Stimulated activated CD8-positive, alpha-beta memory T cell treated with anti-CD3 and anti-CD28 coated beads, Interleukin-12 subunit alpha, Interleukin-12 subunit beta, amount 100 ng/mL, for 24 hours (primary cell): Measurements from ENCODE around the gene HSDL1.

ENCODE experiments used
- DNase-seq: peaks from one replicate; pipeline ENCODE4 v3.0.0-alpha.2; 2020; ENCODE audit errors: extremely low read depth

HSDL1 gene

DNA sequence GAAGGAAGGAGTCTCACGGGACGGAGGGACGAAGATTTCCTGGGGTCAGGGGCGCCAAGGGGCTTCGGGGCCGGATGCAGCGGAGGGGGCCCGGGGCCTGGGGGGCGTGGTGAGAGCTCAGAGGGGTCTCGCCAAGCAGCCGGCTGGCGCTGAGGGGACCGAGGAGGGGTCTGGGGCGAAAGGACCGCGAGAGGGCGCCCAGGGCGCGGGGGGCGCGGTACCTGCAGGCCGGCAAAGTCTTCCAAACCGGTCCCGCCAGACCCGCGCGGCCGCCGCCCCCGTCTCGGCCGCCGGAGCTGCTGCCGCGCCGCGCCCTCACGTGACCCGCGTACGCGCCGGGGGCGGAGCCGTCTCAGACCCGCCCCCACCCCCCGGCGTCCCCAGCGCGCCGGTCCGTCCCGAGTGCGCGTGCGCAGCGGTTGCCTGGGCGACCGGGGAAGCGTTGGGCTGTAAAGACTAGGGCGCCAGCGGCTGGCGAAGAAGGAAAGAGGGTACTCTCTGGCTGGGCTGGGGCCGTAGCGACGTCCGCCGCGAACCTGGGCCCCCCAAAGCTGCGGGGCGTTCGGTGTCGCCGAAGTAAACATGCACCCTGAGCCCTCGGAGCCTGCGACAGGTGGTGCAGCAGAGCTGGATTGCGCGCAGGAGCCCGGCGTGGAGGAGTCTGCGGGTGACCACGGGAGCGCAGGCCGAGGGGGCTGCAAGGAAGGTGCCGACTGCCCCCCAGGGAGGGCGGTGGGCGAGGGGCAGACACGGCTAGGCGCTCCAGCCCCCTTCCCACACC, at the start of gene HSDL1, which contains the start of gene DNAAF1:
TSS of gene HSDL1 (minus strand) at position 319 of the 781 bp plus-strand sequence. CDS start 13,856 bp downstream, outside the sequence.
TSS of gene DNAAF1 (plus strand) at position 450 of the 781 bp plus-strand sequence. CDS start at position 583, 133 bp downstream.
- DNase-seq, result peak; percentile 83

DNA sequence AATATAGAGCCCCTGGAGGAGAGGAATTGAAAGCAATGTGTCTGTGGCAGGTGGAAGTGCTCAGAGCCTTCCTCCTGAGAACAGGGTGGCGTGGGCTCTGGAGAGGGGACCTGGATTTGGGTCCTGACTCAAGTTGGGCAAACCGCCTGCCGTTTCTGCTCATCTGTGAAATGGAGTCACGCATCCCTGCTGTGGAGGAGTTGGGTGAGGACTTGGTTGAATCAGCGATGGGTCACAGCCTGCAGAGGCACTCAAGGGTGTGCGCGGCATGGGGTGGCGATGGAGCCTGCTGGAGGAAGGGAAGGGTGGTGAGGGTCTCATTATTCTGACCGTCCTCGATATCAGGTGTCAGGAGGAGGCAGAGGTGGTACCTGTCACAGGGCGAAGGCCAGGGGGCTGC, 49.0 kb upstream of the HSDL1 start:
- no peak for DNase-seq

DNA sequence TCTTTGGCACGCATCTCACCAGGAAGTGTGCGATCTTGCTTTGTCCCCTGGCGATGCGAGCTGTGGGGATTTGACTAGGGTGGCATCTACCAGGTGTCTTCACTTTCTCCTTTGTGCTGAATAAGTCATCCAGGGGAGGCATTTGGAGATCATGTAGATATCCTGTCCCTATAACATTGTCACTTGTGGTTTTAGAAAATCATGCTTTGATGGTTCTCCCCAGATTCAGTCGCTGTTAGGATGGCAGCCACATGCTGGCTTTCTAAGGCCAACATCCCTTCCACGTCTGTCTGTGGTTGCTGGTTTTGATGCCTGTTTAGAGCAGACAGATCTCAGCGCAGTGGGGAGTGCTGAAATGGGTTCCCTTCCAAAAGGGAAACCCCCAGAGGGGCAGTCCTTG, 48.5 kb upstream of the HSDL1 start:
- DNase-seq, result no peak

DNA sequence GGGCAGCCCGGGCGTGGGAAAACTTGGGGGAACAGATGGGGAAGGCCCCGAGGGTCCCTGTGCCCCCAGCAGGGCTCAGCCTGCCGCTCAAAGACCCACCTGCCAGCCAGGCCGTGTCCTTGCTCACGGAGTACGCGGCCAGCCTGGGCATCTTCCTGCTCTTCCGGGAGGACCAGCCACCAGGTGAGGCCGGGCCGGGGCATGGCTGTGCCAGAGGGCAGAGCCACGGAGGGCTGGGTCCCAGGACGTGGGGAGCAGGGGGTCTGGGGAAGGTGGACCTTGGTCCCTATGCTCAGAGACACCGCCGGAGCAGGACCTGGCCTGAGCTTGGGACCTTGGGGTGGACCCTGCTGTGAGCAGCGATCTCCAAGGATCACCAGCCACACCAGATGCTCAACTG, 46.5 kb upstream of the HSDL1 start:
- no peak for DNase-seq

DNA sequence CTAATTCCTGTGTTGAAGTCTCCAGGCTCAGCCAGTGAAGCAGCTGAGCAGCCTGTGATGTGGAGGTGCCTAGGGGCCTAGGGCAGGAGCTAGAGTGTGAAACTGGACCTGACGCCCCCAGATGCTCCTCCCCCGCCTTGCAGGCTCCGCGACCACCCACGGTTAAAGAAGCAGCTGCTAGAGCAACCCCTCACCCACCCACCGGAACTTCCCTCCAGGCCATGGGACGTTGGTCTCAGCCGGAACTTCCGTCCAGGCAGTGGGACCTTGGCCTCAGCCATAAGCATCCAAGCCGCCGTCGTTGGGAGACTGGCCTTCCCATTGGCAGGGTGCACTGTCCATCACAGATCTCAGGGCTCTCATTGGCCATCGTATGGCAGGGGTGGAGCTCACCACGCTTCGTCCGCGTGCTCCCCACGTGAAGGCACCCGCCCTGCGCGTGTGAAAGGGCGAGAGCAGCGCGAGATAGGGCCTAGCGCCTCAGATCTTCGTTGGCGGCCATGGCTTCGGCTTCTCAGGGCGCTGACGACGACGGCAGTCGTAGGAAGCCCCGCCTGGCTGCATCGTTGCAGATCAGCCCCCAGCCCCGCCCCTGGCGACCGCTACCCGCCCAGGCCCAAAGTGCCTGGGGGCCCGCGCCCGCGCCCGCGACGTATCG, 45.9 kb upstream of the HSDL1 start, which contains the start of gene ADAD2:
TSS of gene ADAD2 (plus strand) at position 427 of the 658 bp plus-strand sequence. CDS start at position 501, 74 bp downstream.
- no peak for DNase-seq

DNA sequence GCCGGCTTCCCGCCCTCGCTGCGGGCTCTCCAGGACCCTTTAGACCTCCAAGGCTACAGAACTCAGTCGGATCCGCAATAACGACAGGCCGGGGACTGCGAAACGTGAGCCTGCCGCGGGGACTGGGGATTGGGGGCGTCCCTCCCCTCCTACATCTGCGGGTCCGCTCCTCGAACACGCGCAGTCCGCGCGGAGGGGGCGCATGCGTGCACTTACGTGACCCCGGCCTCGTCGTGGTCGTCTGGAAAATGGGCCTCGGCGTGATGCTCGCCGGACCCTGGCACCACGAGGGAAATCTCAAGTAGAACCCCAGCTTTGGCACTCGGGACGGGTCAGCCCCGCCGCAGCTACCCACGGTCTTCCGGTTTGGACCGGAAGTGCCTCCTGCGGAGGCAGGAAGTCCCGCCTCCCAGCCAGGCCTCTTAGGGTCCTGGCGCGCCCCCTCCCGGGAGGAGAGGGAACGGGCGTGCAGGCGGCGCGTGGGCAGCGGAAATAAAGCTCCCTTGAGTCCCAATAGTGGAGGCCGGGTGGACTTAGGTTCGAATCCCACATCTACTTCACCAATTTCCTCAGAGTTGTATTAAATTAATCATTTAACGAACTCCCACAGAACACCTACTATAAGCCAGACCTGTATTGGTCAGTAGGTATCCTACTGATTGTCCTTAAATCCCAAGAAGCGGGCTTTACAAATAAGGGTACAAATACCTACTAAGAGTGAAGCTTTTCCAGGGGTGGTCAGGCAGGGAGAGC, 41.9 kb upstream of the HSDL1 start, which contains the start of gene TAF1C:
TSS of gene TAF1C (minus strand) at position 373 of the 753 bp plus-strand sequence. CDS start 2,069 bp downstream, outside the sequence.
- peak; percentile 79 for DNase-seq

DNA sequence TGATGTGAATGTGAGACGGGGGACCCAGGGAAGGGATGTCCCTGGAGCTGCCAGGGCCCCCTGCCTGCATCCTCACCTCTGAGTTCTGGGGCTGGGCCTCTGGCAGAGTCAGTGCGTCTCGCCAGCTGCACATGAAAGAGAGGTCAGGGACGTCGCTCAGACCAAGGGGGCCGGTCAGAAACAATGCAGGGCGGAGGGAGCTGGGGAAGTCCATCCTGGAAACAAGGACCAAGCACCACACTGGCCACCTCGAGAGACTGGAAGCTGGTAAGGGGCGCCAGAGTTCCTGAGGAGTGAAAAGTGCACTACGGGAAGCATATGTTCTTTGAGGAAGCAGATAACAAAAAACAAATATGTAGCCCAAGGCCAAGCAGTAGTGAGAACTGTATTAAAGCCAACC, 39.8 kb upstream of the HSDL1 start:
- DNase-seq, result no peak

DNA sequence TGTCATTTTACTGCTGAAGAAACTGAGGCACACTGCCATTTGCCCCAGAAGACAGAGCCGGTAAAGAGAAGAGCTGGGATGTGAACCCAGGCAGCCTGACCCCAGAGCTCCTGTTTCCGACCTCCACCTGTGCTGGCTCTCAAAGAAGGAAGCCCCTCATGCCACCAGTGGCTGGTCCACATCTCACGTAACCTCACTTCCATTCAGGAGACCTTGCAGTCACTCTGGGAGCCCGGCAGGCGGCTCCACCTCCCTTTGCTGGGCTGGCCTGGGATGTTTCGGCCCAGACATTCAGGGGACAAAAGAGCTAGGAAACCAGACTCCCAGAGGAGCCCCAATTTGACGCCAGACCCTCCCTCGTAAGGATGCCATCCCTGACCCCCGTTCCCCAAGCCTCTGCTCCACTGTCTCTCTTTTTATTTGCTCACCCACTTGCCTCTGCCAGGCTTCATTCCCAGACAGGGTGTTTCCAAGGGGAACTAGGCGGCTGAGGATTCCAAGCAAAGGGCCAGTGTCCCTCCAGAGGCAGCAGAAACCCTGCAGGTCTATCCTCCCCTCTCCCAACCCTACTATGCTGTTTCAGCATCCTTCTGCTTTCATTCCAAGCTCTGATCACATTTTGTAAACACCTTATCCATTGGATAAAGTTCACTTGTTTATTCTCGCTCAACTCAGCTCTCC, 39.1 kb upstream of the HSDL1 start:
- DNase-seq, result no peak

DNA sequence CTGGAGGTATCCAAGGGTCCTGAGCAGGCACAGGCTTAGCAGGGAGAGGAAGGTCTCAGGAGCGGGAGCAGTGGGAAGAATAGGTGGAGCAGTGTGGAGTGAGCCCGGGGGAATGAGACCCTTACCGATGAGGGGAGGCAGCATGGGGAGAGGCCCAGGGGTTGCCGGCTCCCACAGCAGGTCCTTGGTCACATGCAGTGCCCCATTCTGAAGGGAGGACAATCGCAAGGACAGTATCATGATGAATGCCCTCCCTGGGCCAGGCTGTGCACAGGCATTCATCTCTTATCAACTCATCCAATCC, 38.5 kb upstream of the HSDL1 start:
- no peak for DNase-seq

DNA sequence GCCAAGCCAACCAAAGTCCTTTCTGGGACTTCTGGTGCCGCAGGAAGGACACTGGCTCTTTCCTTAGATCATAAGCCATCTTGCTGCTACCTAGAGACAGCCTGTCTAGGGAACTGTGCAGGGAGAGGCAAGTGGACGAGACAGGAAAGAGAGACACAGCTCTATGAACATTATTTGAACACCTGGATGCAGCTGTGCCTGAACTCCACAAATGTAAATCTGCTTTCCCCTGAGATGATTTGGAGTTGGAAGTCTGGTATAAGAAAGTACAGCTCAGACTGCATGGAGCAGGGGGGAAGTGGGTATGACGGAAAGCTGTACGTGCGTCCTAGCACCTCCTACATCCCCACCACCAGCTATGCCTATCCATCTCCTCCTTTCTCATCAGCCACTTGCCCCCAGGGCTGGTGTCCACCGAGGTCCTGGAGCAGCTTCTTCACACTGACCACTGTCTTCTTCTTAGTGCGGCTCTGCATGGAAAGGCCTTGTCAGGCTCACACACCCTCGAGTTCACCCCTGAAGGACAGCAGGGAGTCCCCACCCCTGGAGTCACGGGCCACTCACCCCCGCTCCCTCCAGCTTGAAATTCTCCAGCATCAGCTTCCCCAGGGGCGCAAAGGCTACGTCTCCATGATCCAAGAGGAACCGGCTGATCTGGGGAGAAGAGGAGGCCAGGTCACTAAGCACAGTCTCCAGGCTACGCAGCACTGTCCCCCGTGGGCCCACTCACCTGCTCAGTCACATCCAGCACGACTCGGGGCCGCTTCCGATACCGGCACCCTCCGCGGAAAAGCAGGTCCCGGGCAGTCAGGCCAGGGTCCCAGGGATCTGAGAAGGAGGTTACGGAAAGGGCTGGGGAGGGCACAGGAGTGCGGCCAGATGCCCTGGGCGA, 37.9 kb upstream of the HSDL1 start:
- no peak for DNase-seq

DNA sequence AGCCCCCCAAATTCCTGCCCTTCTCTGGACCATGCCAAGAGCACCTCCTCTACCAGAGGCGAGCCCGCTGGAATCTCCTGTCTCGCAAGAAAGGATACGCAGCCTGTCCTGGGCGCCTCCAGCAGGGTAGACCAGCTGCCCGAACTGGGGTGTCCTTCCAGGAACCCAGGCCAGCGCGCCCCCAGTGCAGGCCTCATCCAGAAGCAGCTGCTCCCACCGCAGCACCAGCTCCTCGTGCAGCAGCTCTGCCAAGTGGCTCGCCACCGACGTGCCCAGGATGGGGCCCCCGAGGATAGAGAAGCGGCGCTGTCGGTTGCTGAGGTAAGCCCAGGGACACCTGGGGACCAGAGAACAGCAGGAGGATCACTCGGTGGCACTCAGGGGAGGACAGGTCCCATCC, 37.1 kb upstream of the HSDL1 start:
- no peak for DNase-seq

DNA sequence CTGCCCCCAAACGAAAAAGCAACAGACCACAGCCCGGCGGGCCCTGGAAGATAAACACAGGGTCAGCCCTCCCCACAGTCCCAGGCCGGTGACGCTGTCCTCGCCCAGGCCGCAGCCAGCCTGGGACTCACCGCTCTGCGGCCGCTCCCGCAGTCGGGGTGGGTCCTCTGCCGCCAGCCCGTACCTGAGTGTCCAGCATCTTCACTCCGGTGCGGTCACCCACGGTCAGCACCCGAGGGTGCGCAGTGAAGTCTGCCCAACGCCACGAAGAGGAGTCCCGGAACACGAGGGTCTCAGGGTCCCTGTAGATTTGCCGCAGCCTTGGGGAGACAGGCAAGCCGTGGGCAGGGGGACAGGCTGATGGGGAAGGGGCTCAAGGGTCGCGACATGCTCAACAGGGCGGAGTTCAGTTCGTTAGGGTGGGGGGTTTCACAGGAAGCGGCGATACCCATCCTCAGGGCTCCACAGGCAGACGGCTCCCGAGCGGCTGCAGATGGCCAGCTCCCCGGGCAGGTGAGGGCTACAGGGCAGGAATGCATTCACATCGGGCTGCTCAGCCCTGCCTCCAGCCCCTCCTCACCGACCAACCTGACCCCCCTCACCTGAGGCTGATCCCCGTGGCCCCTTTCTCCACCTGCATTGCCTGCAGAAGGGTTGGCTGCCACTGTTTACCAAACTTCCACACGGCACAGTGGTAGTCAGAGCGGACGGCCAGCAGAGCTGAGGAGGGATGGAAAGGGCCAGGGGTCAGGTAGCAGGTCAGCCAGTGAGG, 36.4 kb upstream of the HSDL1 start:
- no peak for DNase-seq

DNA sequence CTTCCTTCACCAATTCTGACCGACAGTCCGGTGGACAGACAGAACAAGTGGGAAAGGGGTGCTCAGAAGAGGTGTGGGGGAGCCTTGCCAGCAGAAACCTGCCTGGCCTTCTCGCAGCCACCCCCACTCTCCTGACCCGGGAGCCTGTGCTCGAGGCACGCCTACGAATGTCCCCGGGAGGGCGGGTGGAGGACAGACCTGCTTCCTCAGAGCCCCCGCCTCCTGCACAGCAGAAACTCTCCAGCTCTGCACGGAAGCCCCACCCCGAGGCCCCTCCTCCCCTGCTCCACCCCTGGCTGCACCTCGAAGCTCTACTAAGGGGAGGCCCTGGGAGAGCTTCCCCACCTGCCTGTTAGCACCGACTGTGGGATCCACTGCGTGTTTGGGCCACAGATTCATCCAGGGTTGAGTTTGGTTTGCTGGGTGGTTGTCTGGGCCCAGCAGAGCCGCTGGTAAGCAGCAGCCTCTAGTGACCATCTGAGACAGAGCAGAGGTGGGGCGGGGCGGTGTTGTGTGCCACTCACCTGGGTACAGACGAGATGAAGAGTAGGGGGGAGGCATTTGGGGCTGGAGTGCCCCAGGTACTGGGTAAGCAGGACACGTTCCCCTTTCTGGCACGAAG, 35.7 kb upstream of the HSDL1 start:
- no peak for DNase-seq

DNA sequence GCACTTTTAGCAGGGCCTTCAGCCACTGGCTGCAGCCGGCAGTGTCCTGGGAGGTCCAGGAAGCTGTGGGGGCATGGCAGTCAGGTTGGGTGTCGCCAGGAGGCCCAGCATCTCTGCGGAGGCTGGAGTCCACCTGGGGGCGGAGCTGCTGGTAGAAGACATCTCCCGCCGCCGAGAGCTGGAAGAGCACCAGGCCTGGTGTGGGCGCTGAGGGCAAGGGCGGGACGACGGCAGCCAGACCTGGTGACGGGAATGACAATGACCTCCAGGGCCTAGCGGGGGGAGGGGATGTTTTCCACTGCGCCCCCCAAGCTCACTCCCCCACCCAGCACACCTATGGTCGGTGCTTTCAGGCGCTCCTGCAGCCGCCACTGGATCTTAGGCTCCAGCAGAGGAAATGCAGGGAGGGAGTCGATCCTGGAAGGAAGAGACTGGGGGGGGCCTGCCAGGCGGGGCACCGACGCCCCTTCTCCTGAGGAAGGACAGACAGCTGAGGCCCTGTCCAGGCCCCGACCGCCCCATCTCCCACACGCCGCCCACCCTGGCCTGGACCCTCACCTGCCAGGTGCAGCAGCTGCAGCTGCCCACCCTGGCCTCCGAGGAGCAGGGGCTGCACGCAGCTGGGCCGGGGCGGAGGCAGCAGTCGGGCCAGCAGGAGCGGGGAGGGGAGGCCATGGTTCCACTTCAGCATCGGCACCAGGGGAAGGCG, 34.8 kb upstream of the HSDL1 start:
- no peak for DNase-seq

DNA sequence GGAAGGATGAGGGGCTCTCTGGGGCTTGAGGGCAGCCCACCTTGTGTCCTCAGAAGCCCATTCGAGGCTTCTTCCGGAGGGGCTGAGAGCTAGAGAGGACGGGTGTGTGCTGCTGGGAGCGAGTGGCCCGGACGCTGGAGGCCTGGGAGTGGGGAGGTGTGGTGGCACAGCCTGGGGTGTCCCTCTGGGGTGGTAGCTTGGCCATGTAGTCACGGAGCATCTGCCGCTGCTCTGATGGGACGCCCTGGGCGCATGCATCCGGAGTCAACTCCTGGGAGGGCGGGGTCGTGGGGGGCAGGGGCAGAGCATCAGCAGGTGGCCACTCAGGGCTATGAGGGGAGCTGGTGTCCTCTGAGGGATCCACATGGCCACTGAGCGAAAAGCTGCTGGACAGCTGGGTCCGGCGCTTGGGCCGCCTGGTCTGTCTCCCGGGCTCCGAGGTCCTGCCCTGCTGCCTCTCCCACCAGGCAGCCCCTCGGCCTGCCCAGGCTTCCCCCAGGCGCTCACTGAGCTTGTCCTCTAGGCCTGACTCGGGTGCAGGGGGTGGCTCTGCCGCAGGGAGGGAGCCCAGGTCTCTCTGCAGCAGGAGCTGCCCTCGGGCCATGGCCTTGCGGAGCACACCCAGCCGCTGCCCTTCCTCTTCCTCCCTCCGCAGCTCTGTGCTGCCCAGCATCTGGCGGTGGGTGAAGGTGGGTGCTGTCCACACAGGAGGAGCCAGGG, 34.1 kb upstream of the HSDL1 start:
- no peak for DNase-seq

DNA sequence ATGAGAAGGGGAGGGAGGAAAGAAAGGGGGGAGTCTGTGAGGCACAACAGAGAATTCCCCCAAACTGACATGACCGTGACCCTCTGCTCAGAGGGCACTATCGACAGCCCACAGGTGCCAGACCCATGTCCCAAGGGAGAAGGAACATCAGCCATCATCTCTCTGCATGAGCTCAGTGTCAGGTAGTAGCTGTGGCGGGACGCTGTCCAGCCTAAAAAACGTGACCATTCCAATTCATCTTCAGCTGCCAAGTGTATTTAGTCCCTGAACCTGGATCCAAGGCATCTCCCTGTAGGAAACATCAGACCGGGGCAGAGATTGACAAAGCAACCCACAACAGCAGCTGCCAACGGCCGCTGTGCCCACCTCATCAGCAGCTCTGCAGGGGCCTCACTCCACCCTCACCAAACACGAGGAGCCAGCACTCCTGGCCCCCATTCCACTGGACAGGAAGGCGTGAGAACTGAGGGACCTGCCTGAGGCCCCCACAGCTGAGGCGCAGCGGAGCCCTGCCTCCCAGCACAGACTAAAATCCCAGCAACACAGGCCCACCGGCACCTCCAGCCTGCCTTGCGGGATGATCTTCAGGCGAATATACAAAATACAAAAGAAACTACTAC, 33.3 kb upstream of the HSDL1 start:
- DNase-seq, result no peak

DNA sequence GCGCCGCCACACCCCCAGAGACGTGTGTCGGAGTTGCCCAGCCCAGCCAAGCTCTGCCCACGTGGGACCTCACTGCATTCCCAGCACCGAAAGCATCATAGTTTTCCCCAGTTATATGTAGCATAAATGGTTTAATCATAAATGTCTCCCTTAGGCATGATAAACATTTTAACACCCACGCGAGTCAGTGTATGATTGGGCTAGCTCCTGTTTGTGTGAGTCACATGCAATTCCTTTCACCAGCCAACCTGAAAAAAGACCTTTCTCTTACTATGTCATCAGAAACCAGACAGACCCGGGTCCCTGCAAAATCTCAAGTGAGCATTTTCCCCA, 32.7 kb upstream of the HSDL1 start:
- no peak for DNase-seq
